Measurements from ENCODE around the gene MAP4.

The MAP4 gene

DNA sequence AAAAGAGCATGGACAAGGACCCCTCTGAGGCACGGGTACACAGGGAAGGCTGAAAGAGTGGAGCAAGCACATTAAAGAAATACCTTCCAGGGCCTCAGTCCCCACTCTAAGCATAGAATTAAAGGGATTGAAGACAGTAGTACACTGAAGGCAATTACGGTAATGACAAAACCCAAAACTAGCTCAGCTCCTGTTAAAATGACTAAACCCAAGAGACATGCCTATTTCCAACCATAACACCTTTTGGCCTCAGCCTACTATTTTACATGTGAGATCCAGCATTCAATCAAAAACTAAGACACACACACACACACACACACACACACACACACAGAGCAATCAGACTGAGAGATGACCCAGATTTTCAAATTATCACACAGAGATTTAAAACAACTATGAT, 19.8 kb downstream of the MAP4 start:
- Histone ChIP-seq H2AFZ (ENCODE audit: low read length) (no peak overlapping the region), H3K36me3 (ENCODE audit: insufficient read depth, low read length) (peaks cover 10% of the 10 kb centered on the region; the same call in 1 of the 2 replicates), H3K79me2 (ENCODE audit: insufficient read depth, low read length) (peaks cover 3% of the 10 kb centered on the region; the same call in 1 of the 2 replicates), H3K9me3 (ENCODE audit: insufficient read depth, low read depth, low read length) (no peaks in the 10 kb centered on the region), H3F3A (ENCODE audit: low read depth) (no peaks in the 10 kb centered on the region), H4K20me1 (ENCODE audit: insufficient read depth, low read length, poor library complexity, severe bottlenecking) (no peaks in the 10 kb centered on the region), H3K27me3 (ENCODE audit: insufficient read depth, low read length, poor library complexity, severe bottlenecking) (no peaks in the 10 kb centered on the region), H3K4me2 (ENCODE audit: low read depth, low read length, poor library complexity, severe bottlenecking) (no peak overlapping the region), H3K4me1 (ENCODE audit: insufficient read depth, low read length, poor library complexity, severe bottlenecking) (no peaks in the 10 kb centered on the region), H3K4me3 (ENCODE audit: low read length, poor library complexity, severe bottlenecking) (no peak overlapping the region), H3K9me2 (replicated peaks; ENCODE audit: low read depth, low read length) (no peaks in the 10 kb centered on the region), H3K9ac (ENCODE audit: low read depth, low read length, poor library complexity, severe bottlenecking) (no peak overlapping the region)
- no peak for TF ChIP-seq EZH2phosphoT487 (IDR thresholded peaks at IDR 0.05; ENCODE audit: borderline replicate concordance)
- TF ChIP-seq, protein P1, sequence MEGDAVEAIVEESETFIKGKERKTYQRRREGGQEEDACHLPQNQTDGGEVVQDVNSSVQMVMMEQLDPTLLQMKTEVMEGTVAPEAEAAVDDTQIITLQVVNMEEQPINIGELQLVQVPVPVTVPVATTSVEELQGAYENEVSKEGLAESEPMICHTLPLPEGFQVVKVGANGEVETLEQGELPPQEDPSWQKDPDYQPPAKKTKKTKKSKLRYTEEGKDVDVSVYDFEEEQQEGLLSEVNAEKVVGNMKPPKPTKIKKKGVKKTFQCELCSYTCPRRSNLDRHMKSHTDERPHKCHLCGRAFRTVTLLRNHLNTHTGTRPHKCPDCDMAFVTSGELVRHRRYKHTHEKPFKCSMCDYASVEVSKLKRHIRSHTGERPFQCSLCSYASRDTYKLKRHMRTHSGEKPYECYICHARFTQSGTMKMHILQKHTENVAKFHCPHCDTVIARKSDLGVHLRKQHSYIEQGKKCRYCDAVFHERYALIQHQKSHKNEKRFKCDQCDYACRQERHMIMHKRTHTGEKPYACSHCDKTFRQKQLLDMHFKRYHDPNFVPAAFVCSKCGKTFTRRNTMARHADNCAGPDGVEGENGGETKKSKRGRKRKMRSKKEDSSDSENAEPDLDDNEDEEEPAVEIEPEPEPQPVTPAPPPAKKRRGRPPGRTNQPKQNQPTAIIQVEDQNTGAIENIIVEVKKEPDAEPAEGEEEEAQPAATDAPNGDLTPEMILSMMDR (conservative IDR thresholded peaks at IDR 0.05; ENCODE audit: low read length): no peak

DNA sequence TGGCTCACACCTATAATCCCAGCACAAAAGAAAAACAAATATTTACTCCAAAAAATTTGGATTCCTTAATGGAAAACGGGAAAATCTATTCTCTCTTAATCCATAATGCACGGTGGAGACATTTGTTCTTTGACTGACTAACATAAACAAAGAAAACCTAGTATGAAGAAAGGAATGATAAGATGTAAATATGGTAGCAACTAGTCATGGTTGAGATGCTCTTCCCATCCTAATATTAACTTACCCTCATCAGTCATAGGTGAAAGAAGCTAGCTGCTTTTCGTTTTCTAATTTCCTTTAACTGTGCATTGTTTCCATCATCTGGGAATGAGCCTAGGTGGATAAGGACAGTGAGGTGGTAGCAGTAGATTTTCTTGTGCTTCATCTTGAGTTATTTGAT, 22.0 kb downstream of the MAP4 start:
- H3K4me2 ChIP-seq (ENCODE audit: low read depth, low read length, poor library complexity, severe bottlenecking): no peak overlapping the region
- H3K4me1 ChIP-seq (ENCODE audit: insufficient read depth, low read length, poor library complexity, severe bottlenecking): no peaks in the 10 kb centered on the region
- no peak for TF ChIP-seq EZH2phosphoT487 (IDR thresholded peaks at IDR 0.05; ENCODE audit: borderline replicate concordance)
- TF ChIP-seq, protein P1 (conservative IDR thresholded peaks at IDR 0.05; ENCODE audit: low read length): no peak
- H2AFZ ChIP-seq (ENCODE audit: low read length): no peak overlapping the region
- H3F3A ChIP-seq (ENCODE audit: low read depth): no peaks in the 10 kb centered on the region
- H3K4me3 ChIP-seq (ENCODE audit: low read length, poor library complexity, severe bottlenecking): no peak overlapping the region
- no peaks in the 10 kb centered on the region for H3K9me3 ChIP-seq (ENCODE audit: insufficient read depth, low read depth, low read length)
- H3K27me3 ChIP-seq (ENCODE audit: insufficient read depth, low read length, poor library complexity, severe bottlenecking): no peaks in the 10 kb centered on the region
- peaks cover 14% of the 10 kb centered on the region; the same call in 1 of the 2 replicates for H3K36me3 ChIP-seq (ENCODE audit: insufficient read depth, low read length)
- H4K20me1 ChIP-seq (ENCODE audit: insufficient read depth, low read length, poor library complexity, severe bottlenecking): no peaks in the 10 kb centered on the region
- H3K9ac ChIP-seq (ENCODE audit: low read depth, low read length, poor library complexity, severe bottlenecking): no peak overlapping the region
- no peaks in the 10 kb centered on the region for H3K9me2 ChIP-seq (replicated peaks; ENCODE audit: low read depth, low read length)
- H3K79me2 ChIP-seq (ENCODE audit: insufficient read depth, low read length): peaks cover 3% of the 10 kb centered on the region; the same call in 1 of the 2 replicates

DNA sequence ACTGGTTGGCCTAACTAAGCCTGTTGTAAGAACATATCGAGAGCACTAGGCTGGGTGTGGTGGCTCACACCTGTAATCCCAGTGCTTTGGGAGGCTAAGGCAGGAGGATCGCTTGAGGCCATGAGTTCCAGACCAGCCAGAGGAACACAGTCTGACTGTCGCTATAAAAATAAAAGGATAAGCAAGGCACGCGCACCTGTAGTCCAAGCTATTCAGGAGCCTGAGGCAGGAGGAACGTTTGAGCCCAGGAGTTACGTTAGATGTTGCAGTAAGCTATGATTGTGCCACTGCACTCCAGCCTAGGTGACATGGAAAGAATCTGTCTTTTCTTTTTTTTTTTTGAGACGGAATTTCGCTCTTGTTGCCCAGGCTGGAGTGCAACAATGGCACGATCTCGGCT, 24.9 kb downstream of the MAP4 start:
- H2AFZ ChIP-seq (ENCODE audit: low read length): no peak overlapping the region
- H4K20me1 ChIP-seq (ENCODE audit: insufficient read depth, low read length, poor library complexity, severe bottlenecking): no peaks in the 10 kb centered on the region
- no peak overlapping the region for H3K4me3 ChIP-seq (ENCODE audit: low read length, poor library complexity, severe bottlenecking)
- no peak for TF ChIP-seq EZH2phosphoT487 (IDR thresholded peaks at IDR 0.05; ENCODE audit: borderline replicate concordance)
- TF ChIP-seq, protein P1 (conservative IDR thresholded peaks at IDR 0.05; ENCODE audit: low read length): no peak
- no peak overlapping the region for H3K9ac ChIP-seq (ENCODE audit: low read depth, low read length, poor library complexity, severe bottlenecking)
- no peaks in the 10 kb centered on the region for H3K79me2 ChIP-seq (ENCODE audit: insufficient read depth, low read length)
- H3K36me3 ChIP-seq (ENCODE audit: insufficient read depth, low read length): peaks cover 9% of the 10 kb centered on the region; the same call in 1 of the 2 replicates
- no peaks in the 10 kb centered on the region for H3K27me3 ChIP-seq (ENCODE audit: insufficient read depth, low read length, poor library complexity, severe bottlenecking)
- H3K9me3 ChIP-seq (ENCODE audit: insufficient read depth, low read depth, low read length): no peaks in the 10 kb centered on the region
- H3F3A ChIP-seq (ENCODE audit: low read depth): no peaks in the 10 kb centered on the region
- no peaks in the 10 kb centered on the region for H3K9me2 ChIP-seq (replicated peaks; ENCODE audit: low read depth, low read length)
- no peak overlapping the region for H3K4me2 ChIP-seq (ENCODE audit: low read depth, low read length, poor library complexity, severe bottlenecking)
- no peaks in the 10 kb centered on the region for H3K4me1 ChIP-seq (ENCODE audit: insufficient read depth, low read length, poor library complexity, severe bottlenecking)

All from Loucy (cell line).